Common myeloid progenitor, CD34-positive (primary cell): Measurements from ENCODE around the gene DCLRE1B.

Experiments used
- CTCF ChIA-PET: fragments of 350-600 bp; sonication (Branson Sonifier 250); formaldehyde crosslinking; loops from one replicate; lab custom pipeline; 2021; ENCODE audit warnings: antibody characterized with exemption; lab: Charles Lee
- POLR2A ChIA-PET: fragments of 350-600 bp; sonication (Branson Sonifier 250); formaldehyde crosslinking; loops from one replicate; lab custom pipeline; 2021; ENCODE audit warnings: antibody characterized with exemption; lab: Charles Lee
- DNase-seq, 3 donors: peaks; one replicate each; pipeline versions ENCODE4 v3.0.0 to v3.0.0-alpha.2; 2013
- H3K27ac ChIP-seq, 2 experiments: 1 replicate in 1 of 2; 2 replicates in 1 of 2; pipeline ENCODE4 v1.7.0; 2013; ENCODE audit warnings: inconsistent platforms in 2 of 2, low read length in 2 of 2, mild to moderate bottlenecking in 2 of 2, low read depth in 1 of 2, moderate library complexity in 1 of 2; ENCODE audit not compliant: severe bottlenecking in 2 of 2, insufficient read depth in 1 of 2, poor library complexity in 1 of 2
- H3K27me3 ChIP-seq, 5 experiments: replicated peaks in 2 of 5; 1 replicate in 3 of 5; 2 replicates in 2 of 5; pipeline versions ENCODE4 v1.6.1 to v1.7.0; 2013; ENCODE audit warnings: low read length in 4 of 5, mild to moderate bottlenecking in 2 of 5, moderate library complexity in 2 of 5, inconsistent platforms in 1 of 5; ENCODE audit not compliant: insufficient read depth in 5 of 5, control insufficient read depth in 4 of 5
- H3K36me3 ChIP-seq, 4 experiments: 1 replicate in 2 of 4; 2 replicates in 2 of 4; pipeline versions ENCODE4 v1.6.1 to v1.7.0; 2013; ENCODE audit warnings: low read length in 3 of 4, control low read depth in 1 of 4, mild to moderate bottlenecking in 1 of 4; ENCODE audit not compliant: control insufficient read depth in 4 of 4, insufficient read depth in 4 of 4
- H3K4me1 ChIP-seq, 4 experiments: 1 replicate in 3 of 4; 2 replicates in 1 of 4; pipeline versions ENCODE4 v1.6.1 to v1.7.1; 2013; ENCODE audit warnings: low read length in 3 of 4, mild to moderate bottlenecking in 3 of 4, control low read depth in 1 of 4, inconsistent platforms in 1 of 4, moderate library complexity in 1 of 4; ENCODE audit not compliant: control insufficient read depth in 4 of 4, insufficient read depth in 4 of 4; ENCODE audit errors: control extremely low read depth in 1 of 4
- H3K4me3 ChIP-seq, 7 experiments: 1 replicate in 4 of 7; 2 replicates in 3 of 7; pipeline versions ENCODE4 v1.5.1 to v1.7.0; 2013; ENCODE audit warnings: mild to moderate bottlenecking in 7 of 7, low read length in 6 of 7, moderate library complexity in 6 of 7, inconsistent platforms in 2 of 7, low read depth in 2 of 7, control low read depth in 1 of 7; ENCODE audit not compliant: insufficient read depth in 4 of 7, control insufficient read depth in 1 of 7; ENCODE audit errors: extremely low read depth in 1 of 7
- H3K9me3 ChIP-seq, 5 experiments: 1 replicate in 4 of 5; 2 replicates in 1 of 5; pipeline versions ENCODE4 v1.6.1 to v1.7.1; 2013; ENCODE audit warnings: low read length in 4 of 5, mild to moderate bottlenecking in 2 of 5, inconsistent platforms in 1 of 5, low read depth in 1 of 5, moderate library complexity in 1 of 5; ENCODE audit not compliant: control insufficient read depth in 4 of 5, insufficient read depth in 2 of 5; ENCODE audit errors: control extremely low read depth in 1 of 5
- WGBS: methylation state at CpG from one replicate; pipeline ENCODE4 v1.1.5; 2013; ENCODE audit not compliant: insufficient coverage; 5-methylcytosine and 5-hydroxymethylcytosine counted together

The DCLRE1B gene

DNA sequence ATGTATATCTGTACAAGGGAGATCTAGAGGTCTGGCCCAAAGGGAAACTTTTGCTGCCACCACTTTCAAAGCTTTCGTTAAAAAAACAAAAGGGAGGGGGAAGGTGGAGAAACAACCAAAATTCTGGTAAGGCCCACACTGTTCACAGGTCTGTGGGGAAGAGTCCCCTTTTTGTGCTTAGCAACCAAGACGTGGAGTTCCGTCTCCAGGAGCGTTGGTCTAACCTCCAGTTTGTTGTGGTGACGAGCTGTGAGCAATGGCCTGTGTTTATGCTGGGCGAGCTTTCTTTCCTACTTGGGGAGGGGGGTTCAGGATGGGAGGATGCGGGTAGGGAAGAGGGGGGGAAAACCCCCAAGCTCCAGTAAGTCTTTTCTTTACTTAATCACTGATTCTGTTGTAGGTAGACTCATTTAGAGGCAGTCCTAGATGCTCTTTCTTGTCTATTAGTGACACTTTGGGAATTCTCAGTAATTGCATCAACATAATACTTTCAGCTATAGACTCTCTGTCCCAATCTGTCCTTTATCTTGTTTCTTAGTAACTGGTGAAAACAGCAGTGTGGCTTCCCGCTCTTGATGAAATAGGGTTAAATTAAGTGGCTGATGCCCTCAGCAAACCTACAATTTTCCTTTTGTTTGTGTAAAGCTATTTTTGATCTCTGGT lies 25.5 kb downstream of the DCLRE1B start:
- ChIA-PET CTCF (interaction anchor here (0.8 to 18.7 kb wide), 14 partner anchors 10 to 172 kb away, joined by 3 to 212 read pairs (median 6); partner anchors contain the start of genes AP4B1, DCLRE1B and RSBN1), POLR2A (interaction anchor here (0.5 to 3.6 kb wide), 11 partner anchors 17 to 171 kb away, joined by 3 to 43 read pairs (median 6); partner anchors contain the start of genes AP4B1, DCLRE1B and PHTF1)
- Histone ChIP-seq H3K27me3 (no peaks in the 10 kb centered on the region), H3K27ac (peak overlapping the region; percentile 100), H3K36me3 (peaks cover 0 to 2% (median under 1%) of the 10 kb centered on the region in 4 experiments), H3K9me3 (no peaks in the 10 kb centered on the region), H3K4me1 (peaks cover 38 to 65% (median 49%) of the 10 kb centered on the region in 4 experiments), H3K4me3 (peak overlapping the region; percentile 74 to 100 (median 95))
- DNase-seq: peak; percentile 83 to 95 (median 95)
- WGBS: 0% methylated on average over 6 of the region's 8 CpGs

DNA sequence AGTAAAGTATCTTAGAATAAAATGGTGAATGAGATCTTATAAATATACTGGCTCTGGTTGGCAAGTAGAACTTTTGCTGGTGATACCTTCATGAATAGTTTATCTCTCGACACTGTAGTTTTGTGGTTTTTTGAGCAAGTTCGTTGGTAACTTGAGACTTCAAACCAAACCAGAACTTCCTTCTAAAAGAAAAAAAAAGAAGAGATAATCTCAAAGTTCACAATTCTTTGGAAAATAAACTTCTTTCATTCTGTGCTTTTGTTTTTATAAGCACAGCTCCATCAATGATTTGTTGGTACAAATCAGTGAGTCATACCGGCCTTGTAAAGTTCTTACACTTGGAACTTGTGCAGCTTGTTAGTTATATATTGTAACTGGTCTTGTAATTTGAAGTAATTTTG lies 26.3 kb downstream of the DCLRE1B start:
- H3K4me3 ChIP-seq: peak overlapping the region in 6 of 7 experiments; percentile 94 to 100 (median 96)
- POLR2A ChIA-PET: interaction anchor here (2.5 to 3.6 kb wide), 2 partner anchors 17 to 27 kb away, joined by 22 to 43 read pairs; partner anchors contain the start of genes AP4B1 and DCLRE1B
- DNase-seq: peak; percentile 55 to 81 (median 70)
- H3K36me3 ChIP-seq: peaks cover 0 to 2% (median under 1%) of the 10 kb centered on the region in 4 experiments
- H3K4me1 ChIP-seq: peaks cover 38 to 65% (median 52%) of the 10 kb centered on the region in 4 experiments
- peak overlapping the region; percentile 100 for H3K27ac ChIP-seq
- no peaks in the 10 kb centered on the region for H3K9me3 ChIP-seq
- H3K27me3 ChIP-seq: no peaks in the 10 kb centered on the region
- CTCF ChIA-PET: interaction anchor here (0.7 to 18.7 kb wide), 9 partner anchors 9 to 173 kb away, joined by 3 to 212 read pairs (median 22); partner anchors contain the start of genes AP4B1, DCLRE1B and RSBN1
- 0% methylated on average over 1 of the region's 3 CpGs for WGBS

DNA sequence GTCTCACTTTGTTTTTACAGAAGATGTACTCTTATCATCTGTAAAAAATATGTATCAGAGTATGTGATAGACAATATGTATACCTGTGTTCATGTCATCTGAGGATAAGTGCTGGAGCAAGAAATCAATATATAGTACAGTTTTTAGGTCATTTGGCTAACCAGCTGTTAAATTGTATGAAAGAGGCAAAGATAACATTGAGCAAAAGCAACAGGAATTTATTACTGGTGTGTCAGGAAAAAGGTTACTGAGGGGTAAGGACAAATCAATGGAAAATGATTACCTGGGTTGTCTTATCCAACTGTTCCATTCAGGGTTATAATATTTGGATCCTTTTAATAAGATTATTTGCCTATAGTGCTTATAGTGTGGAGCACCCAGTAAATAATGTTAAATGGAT lies 28.9 kb downstream of the DCLRE1B start:
- peaks cover 35 to 74% (median 60%) of the 10 kb centered on the region in 4 experiments for H3K4me1 ChIP-seq
- H3K36me3 ChIP-seq: peaks cover 0 to 2% (median under 1%) of the 10 kb centered on the region in 4 experiments
- H3K27ac ChIP-seq: no peak overlapping the region
- POLR2A ChIA-PET: no interaction called here
- no peaks in the 10 kb centered on the region for H3K9me3 ChIP-seq
- DNase-seq: no peak
- CTCF ChIA-PET: interaction anchor here (1.2 to 18.7 kb wide), 4 partner anchors 17 to 99 kb away, joined by 4 to 212 read pairs (median 7); partner anchors contain the start of genes AP4B1 and BCL2L15
- peak overlapping the region in 2 of 7 experiments; percentile 38 to 43 for H3K4me3 ChIP-seq
- no peaks in the 10 kb centered on the region for H3K27me3 ChIP-seq

DNA sequence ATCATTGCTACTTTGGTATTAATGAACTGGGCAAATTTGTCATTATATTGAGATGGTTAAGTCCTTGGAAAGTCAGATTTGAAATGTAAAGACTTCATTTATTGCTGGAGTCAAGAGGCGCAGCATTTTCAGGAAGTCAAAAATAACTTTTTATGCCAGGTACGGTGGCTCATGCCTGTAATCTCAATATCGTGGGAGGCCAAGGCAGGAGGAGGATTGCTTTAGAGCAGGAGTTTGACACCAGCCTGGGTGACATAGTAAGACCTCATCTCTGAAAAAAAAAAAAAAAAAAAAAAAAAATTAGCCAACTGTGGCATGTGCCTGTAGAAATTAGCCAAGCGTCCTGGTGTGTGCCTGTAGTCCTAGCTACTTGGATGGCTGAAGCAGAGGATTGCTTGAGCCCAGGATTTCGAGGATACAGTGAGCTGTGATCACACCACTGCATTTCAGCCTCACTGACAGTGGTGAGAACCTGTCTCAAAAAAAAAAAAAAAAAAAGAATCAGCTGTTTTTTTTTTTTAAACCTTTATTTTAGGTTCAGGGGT lies 29.5 kb downstream of the DCLRE1B start:
- POLR2A ChIA-PET: no interaction called here
- H3K27ac ChIP-seq: no peak overlapping the region
- H3K4me3 ChIP-seq: no peak overlapping the region
- peaks cover 35 to 76% (median 64%) of the 10 kb centered on the region in 4 experiments for H3K4me1 ChIP-seq
- peaks cover 0 to 2% (median under 1%) of the 10 kb centered on the region in 4 experiments for H3K36me3 ChIP-seq
- no peaks in the 10 kb centered on the region for H3K9me3 ChIP-seq
- CTCF ChIA-PET: interaction anchor here (0.6 to 18.7 kb wide), 5 partner anchors 17 to 99 kb away, joined by 4 to 212 read pairs (median 6); partner anchors contain the start of genes AP4B1 and BCL2L15
- WGBS: 75% methylated on average over 3 of the region's 5 CpGs
- DNase-seq: peak in 1 of 3 donors; percentile 36
- H3K27me3 ChIP-seq: no peaks in the 10 kb centered on the region

DNA sequence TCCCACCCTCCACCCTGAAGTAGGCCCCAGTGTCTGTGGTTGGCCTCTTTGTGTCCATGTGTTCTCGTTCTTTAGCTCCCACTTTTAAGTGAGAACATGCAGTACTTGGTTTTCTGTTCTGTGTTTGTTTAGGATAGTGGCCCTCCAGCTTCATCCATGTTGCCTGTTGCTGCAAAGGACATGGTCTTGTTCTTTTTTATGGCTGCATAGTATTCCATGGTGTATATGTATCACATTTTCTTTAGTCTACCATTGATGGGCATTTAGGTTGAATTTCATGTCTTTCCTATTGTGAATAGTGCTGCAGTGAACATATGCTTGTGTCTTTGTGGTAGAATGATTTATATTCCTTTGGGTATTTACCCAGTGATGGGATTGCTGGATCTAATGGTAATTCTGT lies 30.1 kb downstream of the DCLRE1B start:
- Histone ChIP-seq H3K4me1 (peaks cover 35 to 82% (median 70%) of the 10 kb centered on the region in 4 experiments), H3K4me3 (no peak overlapping the region), H3K27me3 (no peaks in the 10 kb centered on the region), H3K36me3 (peaks cover 0 to 2% (median 1%) of the 10 kb centered on the region in 4 experiments), H3K27ac (no peak overlapping the region), H3K9me3 (no peaks in the 10 kb centered on the region)
- POLR2A ChIA-PET: no interaction called here
- 100% methylated on average over 1 of the region's 1 CpG for WGBS
- no peak for DNase-seq
- CTCF ChIA-PET: interaction anchor here (0.9 to 18.7 kb wide), 3 partner anchors 12 to 100 kb away, joined by 3 to 212 read pairs (median 4); no protein-coding TSS in a partner anchor

DNA sequence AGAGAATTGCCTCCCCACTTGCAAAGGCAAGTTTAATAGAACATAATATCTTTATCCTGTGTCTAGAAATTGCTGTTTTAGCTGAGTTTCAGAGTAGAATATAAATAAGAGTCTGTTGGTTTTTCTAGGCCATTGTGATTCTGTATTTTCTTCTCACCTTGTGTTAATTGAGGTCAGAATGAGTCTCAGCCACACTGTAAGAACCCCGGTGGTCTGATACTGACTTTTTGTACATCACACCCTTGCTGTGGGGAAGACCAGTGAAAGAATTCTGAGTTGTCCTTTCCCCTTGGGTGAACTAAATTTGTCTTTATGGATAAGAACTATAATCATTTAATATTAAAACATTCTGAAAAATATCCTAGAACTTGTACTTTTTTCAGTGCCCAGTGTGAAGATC lies 30.8 kb downstream of the DCLRE1B start:
- no peak overlapping the region for H3K4me3 ChIP-seq
- peaks cover 0 to 9% (median 5%) of the 10 kb centered on the region in 4 experiments for H3K36me3 ChIP-seq
- no peak overlapping the region for H3K27ac ChIP-seq
- POLR2A ChIA-PET: no interaction called here
- no peaks in the 10 kb centered on the region for H3K27me3 ChIP-seq
- CTCF ChIA-PET: interaction anchor here (0.9 to 18.7 kb wide), 4 partner anchors 13 to 101 kb away, joined by 3 to 212 read pairs (median 4); no protein-coding TSS in a partner anchor
- WGBS: no CpG with 5 or more reads among the region's 1 CpG
- H3K4me1 ChIP-seq: peaks cover 37 to 86% (median 74%) of the 10 kb centered on the region in 4 experiments
- no peaks in the 10 kb centered on the region for H3K9me3 ChIP-seq
- DNase-seq: no peak
